Smooth muscle cell (in vitro differentiated cells): Measurements from ENCODE around the gene PPAN. TPM values are rescaled to one million over a fixed set of nuclear protein-coding genes. Genes with fewer than 3 reads are reported as not detected.

Source experiments
- DNase-seq: peaks from one replicate; lab custom pipeline; 2025; ENCODE audit not compliant: unreplicated experiment; lab: John Stamatoyannopoulos, UW
- H2AFZ ChIP-seq: fragments of 200-600 bp; sonication (generic); 2 replicates; pipeline ENCODE4 v1.6.0; 2016; ENCODE audit warnings: antibody characterized with exemption, low read depth, mild to moderate bottlenecking
- H3F3A ChIP-seq: fragments of 200-600 bp; sonication (generic); 2 replicates; pipeline ENCODE4 v1.6.0; 2017; ENCODE audit warnings: antibody characterized with exemption, low read depth
- H3K27ac ChIP-seq: fragments of 200-600 bp; sonication (generic); 2 replicates; pipeline ENCODE4 v1.5.1; 2016; ENCODE audit warnings: low read depth, mild to moderate bottlenecking
- H3K27me3 ChIP-seq: fragments of 200-600 bp; sonication (generic); 2 replicates; pipeline ENCODE4 v1.6.1; 2016; ENCODE audit warnings: low read depth, mild to moderate bottlenecking
- H3K36me3 ChIP-seq: fragments of 200-600 bp; sonication (generic); 2 replicates; pipeline ENCODE4 v1.5.1; 2016; ENCODE audit warnings: low read depth
- H3K4me1 ChIP-seq: fragments of 200-600 bp; sonication (generic); 2 replicates; pipeline ENCODE4 v1.5.1; 2016; ENCODE audit warnings: low read depth
- H3K4me2 ChIP-seq: fragments of 200-600 bp; sonication (generic); 2 replicates; pipeline ENCODE4 v1.6.0; 2016; ENCODE audit warnings: mild to moderate bottlenecking
- H3K4me3 ChIP-seq: fragments of 200-600 bp; sonication (generic); 2 replicates; pipeline ENCODE4 v1.5.1; 2016; ENCODE audit warnings: mild to moderate bottlenecking
- H3K79me2 ChIP-seq: fragments of 200-600 bp; sonication (generic); 2 replicates; pipeline ENCODE4 v1.6.0; 2016; ENCODE audit warnings: low read depth, mild to moderate bottlenecking
- H3K9ac ChIP-seq: fragments of 200-600 bp; sonication (generic); 2 replicates; pipeline ENCODE4 v1.6.0; 2016; ENCODE audit warnings: low read depth
- H3K9me3 ChIP-seq: fragments of 200-600 bp; sonication (generic); replicated peaks from 2 replicates; pipeline ENCODE4 v1.5.1; 2016; ENCODE audit warnings: low read depth
- H4K20me1 ChIP-seq: fragments of 200-600 bp; sonication (generic); 2 replicates; pipeline ENCODE4 v1.6.0; 2016; ENCODE audit warnings: low read depth
- CTCF ChIP-seq: fragments of 200-600 bp; sonication (generic); IDR thresholded peaks from 2 replicates; pipeline ENCODE4 v1.5.1; 2017; ENCODE audit warnings: borderline replicate concordance, mild to moderate bottlenecking, antibody characterized with exemption; ENCODE audit not compliant: insufficient read depth, poor library complexity, severe bottlenecking
- WGBS: methylation state at CpG from one replicate; pipeline ENCODE4 v1.1.7; 2016; ENCODE audit warnings: low lambda C conversion rate; 5-methylcytosine and 5-hydroxymethylcytosine counted together
- polyA plus RNA-seq: library from polyadenylated mRNA; unstranded; fragments of >200 nt; fragmentation: Nextera tagmentation; extraction: Ambion mirVana; gene quantifications from 2 replicates; pipeline ENCODE4 v1.2.1, GENCODE V29; 2016
- total RNA-seq: library from RNA; depleted of rRNA; stranded (reverse); fragments of >200 nt; gene quantifications from 2 replicates; pipeline ENCODE4 v1.2.3, GENCODE V29; 2014

Gene PPAN
- total and polyA plus RNA-seq, 2 experiments from 2014 or later, result 11.1 to 22.6 TPM

- no peak overlapping the region for H3K9ac ChIP-seq
- no peaks in the 10 kb centered on the region for H3K79me2 ChIP-seq
- H3K4me1 ChIP-seq, result no peaks in the 10 kb centered on the region
- H2AFZ ChIP-seq, result no peak overlapping the region
- H3K4me3 ChIP-seq, result no peak overlapping the region
- no peaks in the 10 kb centered on the region for H3F3A ChIP-seq
- no peak overlapping the region for H3K27ac ChIP-seq
- H4K20me1 ChIP-seq, result no peaks in the 10 kb centered on the region
- peaks cover 5% of the 10 kb centered on the region for H3K27me3 ChIP-seq
- H3K9me3 ChIP-seq, result no peaks in the 10 kb centered on the region
- no peak for DNase-seq
- H3K4me2 ChIP-seq, result no peak overlapping the region
- no peaks in the 10 kb centered on the region for H3K36me3 ChIP-seq
- no peak for TF ChIP-seq CTCF
- WGBS, result 91% methylated on average over 6 of the region's 6 CpGs
Observed at GRCh38 chr19:10088949-10089554, 17.1 kb upstream of the PPAN start.

GRCh38 chr19:10089801-10090375 is 16.3 kb upstream of the PPAN start:
- Histone ChIP-seq H3K4me2 (no peak overlapping the region), H3K27me3 (peaks cover 5% of the 10 kb centered on the region), H3K9me3 (no peaks in the 10 kb centered on the region), H2AFZ (no peak overlapping the region), H3F3A (no peaks in the 10 kb centered on the region), H3K27ac (no peak overlapping the region), H3K9ac (no peak overlapping the region), H3K79me2 (no peaks in the 10 kb centered on the region), H4K20me1 (no peaks in the 10 kb centered on the region), H3K4me1 (no peaks in the 10 kb centered on the region), H3K4me3 (no peak overlapping the region), H3K36me3 (no peaks in the 10 kb centered on the region)
- no peak for DNase-seq
- 88% methylated on average over 15 of the region's 15 CpGs for WGBS
- TF ChIP-seq CTCF, result no peak

GRCh38 chr19:10091370-10091687 is 14.8 kb upstream of the PPAN start:
- Histone ChIP-seq H3K9ac (no peak overlapping the region), H4K20me1 (no peaks in the 10 kb centered on the region), H3K79me2 (no peaks in the 10 kb centered on the region), H3K27ac (no peak overlapping the region), H3K36me3 (no peaks in the 10 kb centered on the region), H3K4me3 (no peak overlapping the region), H3F3A (peaks cover 9% of the 10 kb centered on the region), H2AFZ (no peak overlapping the region), H3K4me1 (no peaks in the 10 kb centered on the region), H3K9me3 (no peaks in the 10 kb centered on the region), H3K4me2 (no peak overlapping the region), H3K27me3 (no peaks in the 10 kb centered on the region)
- TF ChIP-seq CTCF, result no peak
- no peak for DNase-seq
- 96% methylated on average over 11 of the region's 17 CpGs for WGBS

GRCh38 chr19:10091895-10092641 is 14.1 kb upstream of the PPAN start:
- Histone ChIP-seq H4K20me1 (no peaks in the 10 kb centered on the region), H3K27me3 (no peaks in the 10 kb centered on the region), H2AFZ (no peak overlapping the region), H3K4me2 (no peak overlapping the region), H3K9me3 (no peaks in the 10 kb centered on the region), H3K9ac (no peak overlapping the region), H3K4me3 (no peak overlapping the region), H3K36me3 (no peaks in the 10 kb centered on the region), H3K4me1 (no peaks in the 10 kb centered on the region), H3F3A (peaks cover 9% of the 10 kb centered on the region), H3K27ac (no peak overlapping the region), H3K79me2 (no peaks in the 10 kb centered on the region)
- TF ChIP-seq CTCF, result no peak
- 88% methylated on average over 13 of the region's 13 CpGs for WGBS
- DNase-seq, result no peak
